ENCODE results near the gene TUT4.

The TUT4 gene

DNA sequence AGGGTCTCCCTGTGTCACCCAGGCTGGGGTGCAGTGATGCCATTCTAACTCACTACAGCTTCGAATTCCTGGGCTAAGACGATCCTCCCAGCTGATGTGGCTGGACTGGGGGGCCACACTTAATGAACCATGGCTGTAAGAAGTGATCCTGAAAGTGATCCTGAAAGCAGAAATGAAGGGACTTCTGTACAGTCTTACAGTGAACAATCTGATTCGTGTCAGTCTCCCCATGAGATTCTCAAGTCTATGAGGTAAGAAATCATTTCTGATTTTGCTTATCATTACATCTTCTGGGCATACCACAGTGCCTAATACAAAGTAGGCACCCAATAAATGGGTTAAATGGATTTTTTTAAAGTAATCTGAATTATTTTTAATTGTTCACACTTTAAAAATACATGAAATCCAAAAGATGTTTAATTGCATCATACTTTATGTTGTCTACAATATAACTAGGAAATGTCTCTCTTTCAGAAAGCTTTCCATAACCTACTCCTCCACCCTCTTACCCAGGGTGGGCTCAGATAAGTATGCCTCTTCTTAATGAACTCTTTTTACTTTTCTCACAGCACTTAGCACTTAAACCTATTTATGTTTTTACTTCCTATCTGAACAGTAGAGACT, 21.5 kb downstream of the TUT4 start:
- no peak for DNase-seq

DNA sequence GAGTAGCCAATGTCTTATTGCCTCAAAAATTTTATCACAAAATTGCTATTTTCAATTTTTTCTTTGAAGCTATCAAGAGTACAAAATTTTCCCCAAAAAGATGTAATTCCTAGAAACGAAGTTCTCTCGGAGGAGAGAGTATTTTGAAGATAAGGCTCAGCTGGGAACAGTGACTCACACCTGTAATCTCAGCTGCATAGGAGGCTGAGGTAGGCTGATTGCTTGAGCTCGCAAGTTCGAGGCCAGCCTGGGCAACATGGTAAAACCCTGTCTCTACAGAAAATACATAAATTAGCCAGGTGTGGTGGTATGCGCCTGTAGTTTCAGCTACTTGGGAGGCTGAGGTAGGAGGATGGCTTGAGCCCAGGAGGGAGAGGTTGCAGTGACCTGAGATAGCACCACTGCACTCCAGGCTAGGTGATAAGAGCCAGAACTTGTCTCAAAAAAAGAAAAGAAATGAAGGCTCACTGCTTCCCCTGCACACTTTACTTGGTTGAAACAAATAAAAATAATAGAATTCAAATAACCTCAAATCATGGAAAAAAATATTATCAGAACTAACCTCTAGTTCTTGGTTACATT, 22.2 kb downstream of the TUT4 start:
- no peak for DNase-seq

DNA sequence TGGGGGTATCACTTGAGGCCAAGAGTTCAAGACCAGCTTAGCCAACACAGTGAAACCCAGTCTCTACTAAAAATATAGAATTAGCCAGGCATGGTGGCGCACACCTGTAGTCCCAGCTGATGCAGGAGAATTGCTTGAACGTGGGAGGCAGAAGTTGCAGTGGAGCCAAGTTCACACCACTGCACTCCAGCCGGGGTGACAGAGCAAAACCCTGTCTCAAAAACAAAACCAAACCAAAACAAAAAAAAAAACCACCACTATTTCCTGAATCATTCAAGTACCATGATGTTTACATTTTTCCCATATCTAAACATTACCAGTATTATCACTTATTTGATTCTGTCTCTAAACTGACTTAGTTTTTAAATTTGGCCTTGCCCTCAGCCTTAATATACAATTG, 29.5 kb downstream of the TUT4 start:
- no peak for DNase-seq

DNA sequence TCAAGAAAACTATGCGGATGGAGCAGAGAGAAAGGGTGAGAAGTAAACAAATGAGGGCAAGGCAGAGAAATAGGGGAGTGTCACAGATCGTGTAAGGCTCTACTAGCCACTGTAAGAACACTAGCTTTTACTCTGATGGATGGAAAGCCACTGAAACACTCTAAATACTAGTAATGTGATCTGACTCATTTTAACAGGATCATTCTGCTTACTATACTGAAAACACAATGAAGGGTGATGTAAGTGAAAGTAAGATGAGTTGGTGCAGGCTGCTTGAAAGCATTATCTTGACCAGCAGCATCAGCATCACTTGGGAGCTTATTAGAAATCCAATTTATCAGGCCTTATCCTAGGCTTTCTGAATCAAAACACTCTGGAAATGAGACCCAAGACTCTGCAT, 32.7 kb downstream of the TUT4 start:
- no peak for DNase-seq

DNA sequence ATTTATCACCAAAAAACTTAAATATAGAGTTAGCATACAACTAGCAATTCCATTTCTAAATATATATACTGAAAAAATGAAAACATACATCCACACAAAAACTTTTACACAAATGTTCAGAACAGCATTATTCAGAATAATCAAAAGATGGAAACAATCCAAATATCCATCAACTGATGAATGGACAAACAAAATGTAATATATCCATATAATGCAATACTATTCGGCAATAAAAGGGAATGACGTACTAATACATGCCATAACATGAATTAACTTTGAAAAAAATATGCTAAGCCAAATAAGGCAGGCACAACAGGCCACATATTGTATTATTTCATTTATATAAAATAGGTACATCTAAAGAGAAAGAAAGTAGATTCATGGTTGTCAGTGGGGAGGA, 33.9 kb downstream of the TUT4 start:
- no peak for DNase-seq

DNA sequence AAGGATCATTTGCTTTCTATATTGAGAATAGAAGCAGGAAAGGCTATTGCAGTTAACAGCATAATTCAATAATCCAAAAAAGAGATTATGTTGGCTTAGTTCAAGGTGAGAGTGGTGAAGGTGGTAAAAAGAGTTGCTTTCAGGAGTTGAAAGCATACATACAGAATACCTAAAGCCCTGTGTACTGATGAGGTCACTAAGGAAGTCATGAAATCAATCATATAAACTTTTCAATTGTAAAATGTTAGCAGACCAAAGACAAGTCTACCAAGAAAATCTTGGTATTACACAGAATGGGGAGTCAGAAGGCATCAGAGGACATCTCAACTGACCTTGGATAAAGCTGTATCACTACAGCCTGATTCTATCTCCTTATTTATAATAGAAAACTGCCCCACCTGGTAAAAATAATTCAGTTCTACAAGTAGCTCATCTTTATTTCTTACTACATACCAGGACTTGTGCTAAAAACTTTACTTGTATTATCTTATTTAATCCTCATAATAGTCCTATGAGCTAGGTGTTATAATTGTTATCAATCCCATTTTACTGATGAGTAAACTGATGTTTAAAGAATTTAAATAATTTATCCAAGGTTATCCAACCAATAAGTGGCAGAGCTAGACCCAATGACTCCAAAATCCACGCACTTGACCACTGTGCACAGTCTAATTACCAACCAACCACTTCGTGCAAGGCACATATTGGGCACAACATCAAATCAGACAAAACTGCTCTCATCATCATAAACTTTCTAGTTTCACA, 40.9 kb downstream of the TUT4 start:
- no peak for DNase-seq

DNA sequence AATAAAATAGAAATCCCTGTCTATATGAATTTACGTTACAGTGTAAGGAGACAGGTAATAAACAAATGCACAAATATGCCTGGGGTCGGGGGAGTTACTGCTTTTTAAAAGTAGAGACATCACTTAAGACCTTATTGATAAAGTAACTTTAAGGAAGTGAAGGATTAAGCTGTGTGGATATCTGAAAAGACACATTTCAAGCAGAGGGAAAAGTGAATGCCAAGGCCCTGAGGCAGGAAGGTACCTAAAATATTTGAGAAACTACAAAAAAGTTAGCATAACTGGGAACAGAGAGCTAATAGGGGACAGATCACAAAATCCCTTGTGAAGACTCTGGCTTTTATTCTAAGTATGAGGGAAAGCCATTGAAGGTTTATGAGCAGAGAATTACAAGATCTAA, 41.5 kb downstream of the TUT4 start:
- DNase-seq: no peak

DNA sequence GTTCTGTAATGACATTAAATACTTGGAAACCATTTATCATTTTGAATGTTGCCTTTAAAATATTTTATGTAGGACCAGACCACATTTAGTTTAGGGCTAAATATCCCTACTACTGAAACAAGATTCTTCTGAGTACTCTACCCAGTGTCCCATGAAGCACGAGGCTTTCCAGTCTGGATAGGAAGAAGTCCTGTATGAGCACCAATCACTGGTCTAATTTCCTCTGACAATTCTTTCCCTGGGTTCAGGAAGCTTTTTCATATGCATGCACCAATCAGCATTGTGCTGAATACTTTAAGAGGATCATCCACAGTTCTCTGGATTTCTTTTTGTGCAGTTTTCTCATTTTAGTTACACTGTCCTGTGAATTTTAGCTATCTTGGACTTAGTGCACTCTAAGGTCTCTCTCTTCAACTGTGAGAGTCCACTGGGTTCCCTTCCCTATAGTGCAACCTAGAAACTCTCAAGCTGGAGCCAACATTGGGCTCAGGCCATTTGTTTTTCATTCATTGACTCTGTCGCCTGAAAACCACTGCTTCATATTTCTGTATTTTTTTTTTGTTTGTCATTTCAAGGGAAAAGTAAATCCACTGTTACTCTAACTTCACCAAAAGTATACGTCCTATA, 45.9 kb downstream of the TUT4 start:
- no peak for DNase-seq

DNA sequence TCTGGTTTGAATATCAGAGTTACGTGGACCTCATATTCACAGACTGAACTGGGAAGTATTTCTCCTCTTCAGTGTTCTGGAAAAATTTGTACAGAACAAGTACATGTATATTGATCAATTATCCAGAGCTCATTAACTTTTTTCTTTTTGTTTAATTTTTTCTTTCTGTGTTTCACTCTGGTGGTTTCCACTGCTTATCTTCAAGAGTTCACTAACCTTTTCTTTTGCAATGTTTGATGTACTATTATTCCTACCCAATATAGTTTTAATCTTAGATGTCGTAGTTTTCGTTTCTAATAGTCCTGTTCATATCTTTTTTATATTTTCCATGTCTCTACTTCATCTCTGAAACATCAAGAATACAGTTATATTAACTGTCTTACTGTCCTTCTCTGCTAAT, 46.5 kb downstream of the TUT4 start:
- no peak for DNase-seq

DNA sequence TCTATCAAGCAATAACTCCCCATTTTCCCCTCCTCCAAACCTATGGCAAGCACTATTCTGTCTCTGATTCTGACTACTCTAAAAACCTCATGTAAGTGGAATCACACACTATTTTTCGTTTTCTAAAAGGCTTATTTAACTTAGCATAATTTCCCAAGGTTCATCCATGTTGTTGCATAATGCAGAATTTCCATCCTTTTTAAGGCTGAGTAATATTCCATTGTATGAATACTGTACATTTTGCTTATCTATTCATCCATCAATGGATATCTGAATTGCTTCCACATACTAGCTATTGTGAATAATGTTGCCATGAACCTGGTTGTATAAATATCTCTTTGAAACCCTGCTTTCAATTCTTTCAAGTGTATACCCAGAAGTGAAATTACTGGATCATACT, 48.2 kb downstream of the TUT4 start:
- no peak for DNase-seq

DNA sequence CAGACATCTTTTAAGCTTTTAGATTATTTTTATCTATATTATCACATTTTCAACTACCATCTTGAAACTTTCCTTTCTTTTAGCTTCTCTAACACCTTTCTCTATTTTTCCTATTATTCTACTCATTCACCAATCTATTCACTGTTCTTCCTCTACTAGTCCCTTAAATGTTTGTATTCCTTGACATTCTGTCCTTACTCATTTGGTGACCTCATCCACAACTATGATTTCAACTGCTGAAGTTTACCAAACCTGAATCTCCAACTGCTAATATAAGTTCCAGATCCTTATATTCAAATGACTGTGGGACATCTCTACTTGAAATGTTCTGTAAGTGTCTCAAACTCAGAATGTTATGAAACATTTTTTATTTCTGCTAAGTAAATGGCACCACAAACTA, 49.2 kb downstream of the TUT4 start:
- DNase-seq: no peak

DNA sequence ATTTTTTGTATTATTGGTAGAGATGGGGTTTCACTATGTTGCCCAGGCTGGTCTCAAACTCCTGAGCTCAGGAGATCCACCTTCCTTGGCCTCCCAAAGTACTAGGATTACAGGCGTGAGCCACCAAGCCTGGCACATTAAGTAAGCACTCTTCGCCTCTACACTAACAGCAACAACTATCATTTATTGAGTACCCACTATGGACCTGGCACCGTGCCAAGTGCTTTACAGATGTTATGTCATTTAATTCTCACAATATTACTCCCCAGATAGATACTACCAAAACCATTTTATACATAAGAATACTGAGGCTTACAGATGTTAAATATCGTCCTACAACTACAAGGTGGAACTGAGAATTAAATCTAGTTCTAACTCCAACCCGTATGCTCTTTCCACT, 50.1 kb downstream of the TUT4 start:
- DNase-seq: no peak

DNA sequence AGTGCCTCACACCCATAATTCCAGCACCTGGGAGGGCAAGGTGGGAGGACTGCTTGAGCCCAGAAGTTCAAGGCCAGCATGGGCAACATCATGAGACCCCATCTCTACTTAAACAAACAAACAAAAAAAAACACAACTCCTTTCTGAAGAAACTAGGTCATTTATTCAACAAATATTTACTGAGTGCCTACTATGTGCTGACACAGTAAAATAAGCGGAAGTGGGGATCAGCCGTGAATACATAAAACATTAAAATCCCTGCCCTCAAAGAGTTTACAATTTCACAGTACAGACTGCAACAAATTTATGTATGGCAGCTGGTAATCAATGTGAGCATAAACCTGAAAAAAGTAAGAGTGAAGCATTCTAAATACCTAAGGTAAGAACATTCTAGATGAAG, 65.3 kb downstream of the TUT4 start:
- DNase-seq: no peak

DNA sequence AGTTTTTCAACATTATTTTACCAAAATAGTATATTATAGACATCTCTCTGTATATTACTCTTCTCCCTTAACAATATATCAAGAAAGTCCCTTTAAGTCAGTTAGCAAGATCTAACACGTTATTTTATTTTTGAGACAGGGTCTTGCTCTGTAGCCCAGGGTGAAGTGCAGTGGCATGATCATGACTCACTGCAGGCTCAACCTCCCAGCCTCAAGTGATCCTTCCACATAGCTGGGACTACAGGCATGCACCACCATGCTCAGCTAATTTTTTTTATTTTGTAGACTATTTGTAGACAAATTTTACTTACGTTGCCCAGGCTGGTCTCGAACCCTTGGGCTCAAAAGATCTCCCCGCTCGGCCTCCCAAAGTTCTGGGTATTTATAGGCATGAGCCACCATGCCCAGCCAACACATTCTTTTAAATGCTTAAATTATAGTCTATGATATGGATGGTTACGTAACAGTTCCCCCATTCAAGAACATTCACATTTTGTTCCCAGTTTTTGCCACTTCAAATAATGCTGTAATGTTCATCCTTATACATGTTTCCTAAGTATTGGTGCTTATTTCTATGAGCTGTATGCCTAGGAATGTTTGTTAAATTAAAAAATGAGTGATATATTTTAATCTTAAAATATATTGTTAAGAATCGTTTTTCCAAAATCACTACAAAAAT, 70.4 kb downstream of the TUT4 start:
- no peak for DNase-seq

DNA sequence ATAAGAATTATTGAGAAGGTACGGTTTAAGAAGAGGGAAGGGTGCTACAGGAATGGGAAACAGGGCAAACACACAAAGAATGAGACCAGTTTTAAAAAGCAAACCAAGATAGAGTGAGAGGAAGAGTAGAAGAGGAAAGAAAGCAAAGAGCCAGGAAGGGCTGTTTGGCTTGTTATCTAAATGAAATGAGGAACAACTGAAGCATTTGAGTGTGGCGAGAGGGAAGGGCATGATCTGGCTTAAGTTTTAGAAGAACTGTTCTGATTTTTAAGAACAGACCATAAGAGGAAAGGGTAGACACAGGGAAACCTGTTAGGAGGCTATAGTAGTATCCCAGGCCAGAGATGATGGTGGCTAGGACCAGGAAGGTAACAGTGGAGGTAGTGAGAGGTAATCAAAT, 73.8 kb downstream of the TUT4 start:
- no peak for DNase-seq

DNA sequence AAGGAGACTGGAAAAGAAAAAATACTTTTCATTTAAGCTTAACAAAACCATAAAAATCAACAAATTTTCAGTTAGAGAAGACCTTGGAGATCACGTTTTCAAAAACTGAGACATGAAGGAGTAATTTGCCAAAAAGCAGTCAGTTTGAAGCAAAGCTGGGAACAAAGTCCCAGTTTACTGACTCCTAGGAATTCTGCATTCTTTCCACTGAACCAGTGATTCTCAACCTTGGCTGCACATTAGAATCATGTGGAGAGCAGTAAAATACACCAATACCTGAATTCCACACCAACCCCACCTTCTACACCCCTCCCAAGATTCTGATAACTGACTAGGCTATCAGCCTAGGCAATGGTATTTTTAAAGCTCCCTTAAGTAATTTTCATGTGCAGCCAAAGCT, 75.0 kb downstream of the TUT4 start:
- no peak for DNase-seq

DNA sequence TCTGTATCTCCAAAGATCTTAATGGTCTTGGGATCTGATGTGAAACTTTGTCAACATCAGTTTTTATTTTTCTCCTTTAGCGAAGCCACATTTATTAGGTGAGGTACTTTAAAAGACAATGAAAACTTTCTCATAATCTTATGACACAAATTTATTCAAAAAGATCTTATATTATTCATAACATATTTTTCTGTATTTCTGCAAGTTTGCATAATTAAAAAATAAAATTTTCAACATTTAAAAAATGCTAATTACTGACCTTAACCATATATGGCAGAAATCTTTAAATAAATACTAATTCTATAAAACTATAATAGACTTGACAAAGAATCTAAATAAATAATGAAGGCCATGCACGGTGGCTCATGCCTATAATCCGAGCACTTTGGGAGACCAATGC, 75.9 kb downstream of the TUT4 start:
- no peak for DNase-seq

DNA sequence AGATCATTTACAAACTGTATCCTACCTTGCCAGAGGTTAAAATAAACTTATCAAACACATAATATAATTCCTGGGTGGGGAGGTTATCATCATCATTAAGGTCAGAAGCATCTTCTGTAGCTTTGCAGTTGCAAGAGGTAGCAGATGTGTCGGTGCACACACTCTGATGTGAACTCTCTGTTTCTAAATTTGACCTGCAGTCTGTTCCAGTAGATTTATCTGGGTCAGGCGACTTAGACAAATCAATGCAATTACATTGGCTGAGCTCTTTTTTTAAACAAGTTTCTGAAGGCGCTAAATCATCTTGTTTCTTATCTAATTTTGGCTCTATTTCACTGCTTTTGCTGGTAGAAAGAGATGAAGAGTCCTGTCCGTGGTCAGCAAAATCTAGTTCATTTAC, 78.1 kb downstream of the TUT4 start:
- DNase-seq: no peak

DNA sequence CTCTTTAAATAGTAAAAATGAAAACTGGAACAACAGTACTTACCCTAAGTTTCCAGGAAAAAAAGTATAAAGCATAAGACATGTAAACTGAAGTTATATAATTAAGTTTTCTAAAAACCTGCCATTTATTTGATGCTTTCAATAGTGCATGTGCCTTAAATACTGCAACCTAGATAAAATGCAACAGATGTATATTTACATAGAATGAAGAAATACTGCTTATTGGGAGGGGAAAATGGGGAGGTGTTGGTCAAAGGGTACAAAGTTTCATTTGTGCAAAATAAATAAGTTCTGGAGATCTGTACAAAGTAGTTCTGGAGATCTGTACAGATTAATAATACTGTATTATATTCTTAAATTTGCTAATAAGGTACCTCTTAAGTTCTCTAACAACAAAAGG, 79.9 kb downstream of the TUT4 start:
- no peak for DNase-seq

DNA sequence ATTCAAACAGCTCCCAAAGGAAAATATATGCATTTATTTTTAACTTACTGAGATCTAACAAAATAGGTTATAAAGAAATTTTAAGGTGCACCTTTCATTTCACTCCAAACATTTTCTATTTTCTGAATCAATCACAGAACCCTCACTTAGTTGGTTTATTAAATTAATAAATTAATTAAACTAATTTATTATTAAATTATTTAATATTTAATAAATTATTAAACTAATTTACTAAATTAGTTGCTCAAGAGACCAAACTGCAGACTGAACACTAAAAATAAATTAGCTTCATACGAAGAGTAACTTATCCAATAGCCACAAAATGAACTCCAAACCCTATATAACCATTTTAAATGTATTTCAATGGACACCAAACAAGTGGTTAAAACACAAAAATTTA, 80.5 kb downstream of the TUT4 start:
- DNase-seq: no peak

DNA sequence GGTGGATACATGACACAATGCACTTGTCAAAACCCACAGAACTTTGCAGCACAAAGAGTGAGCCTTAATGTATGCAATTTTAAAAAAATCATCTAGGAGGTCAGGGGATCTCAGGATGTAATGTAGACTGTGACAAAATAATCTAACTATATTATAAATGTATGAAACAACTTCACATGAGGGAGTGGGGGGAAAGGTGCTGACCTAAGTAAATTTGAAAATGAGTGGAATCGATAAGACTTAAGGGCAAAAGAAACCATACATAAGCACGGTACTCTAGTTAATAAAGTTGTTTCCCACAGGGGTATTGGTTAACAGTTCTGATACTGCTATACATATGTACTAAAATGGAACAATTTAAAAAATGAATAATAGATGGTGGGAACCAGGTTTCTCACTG, 83.8 kb downstream of the TUT4 start:
- DNase-seq: no peak

DNA sequence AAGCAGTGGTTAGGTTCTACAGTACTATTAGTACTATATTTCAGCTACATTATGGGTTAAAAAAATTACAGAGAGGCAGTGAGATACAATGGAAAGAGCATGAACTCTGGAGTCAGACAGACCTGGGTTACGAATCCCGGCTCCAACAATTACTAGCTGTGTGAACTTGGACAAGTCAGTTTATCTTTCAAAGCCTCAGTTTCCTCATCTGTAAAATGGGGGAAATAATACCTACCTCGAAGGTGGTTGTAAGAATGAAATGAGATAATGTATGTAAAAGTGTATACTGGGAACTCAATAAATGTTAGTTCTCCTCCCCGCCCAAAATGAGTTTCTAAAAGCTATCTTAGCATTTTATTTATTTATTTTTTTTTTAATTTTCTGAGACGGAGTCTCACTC, 89.0 kb downstream of the TUT4 start:
- no peak for DNase-seq

DNA sequence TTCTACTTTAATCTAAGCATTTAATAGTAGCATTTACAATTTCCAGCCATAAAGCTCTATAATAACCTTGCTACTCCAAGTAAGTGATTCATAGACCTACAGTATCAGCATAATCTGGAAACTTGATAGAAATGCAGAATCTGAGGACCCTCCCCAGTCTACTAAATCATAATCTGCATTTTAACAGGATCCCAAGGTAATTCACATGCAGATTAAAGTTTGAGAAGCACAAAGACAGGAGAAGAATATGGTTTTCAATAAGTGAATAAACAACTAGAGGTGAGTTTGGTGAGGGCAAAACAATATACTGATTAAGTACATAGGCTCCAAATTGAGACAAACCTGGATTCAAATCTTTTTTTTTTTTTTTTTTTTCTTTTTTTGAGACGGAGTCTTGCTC, 91.1 kb downstream of the TUT4 start:
- DNase-seq: no peak

DNA sequence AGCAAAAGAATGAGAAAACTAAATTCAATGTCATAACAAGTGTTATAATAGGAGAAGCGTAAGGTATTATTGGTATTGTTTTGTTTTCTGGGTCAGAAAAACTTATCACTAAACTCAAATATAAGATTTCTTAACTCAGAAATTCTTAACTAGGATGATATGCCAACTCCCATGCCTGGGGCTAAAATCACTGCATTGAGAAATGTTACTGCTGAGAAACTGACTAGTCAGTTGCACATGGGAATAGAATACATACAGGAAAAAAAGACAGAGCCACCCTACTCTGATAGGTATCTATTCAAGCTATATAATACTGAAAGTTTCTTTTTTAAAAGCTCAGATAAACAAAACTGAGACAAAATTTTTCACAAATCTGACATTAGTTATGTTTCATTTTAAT, 92.2 kb downstream of the TUT4 start:
- DNase-seq: no peak
